HUES48 (cell line): Measurements from ENCODE around the gene TTC12.
A peak's percentile ranks its signal among the peaks of the same experiment; 100 is the strongest.

Experiments
- H3K27ac ChIP-seq: one replicate; pipeline ENCODE4 v1.7.0; 2013; ENCODE audit warnings: low read depth, low read length, inconsistent platforms
- H3K27me3 ChIP-seq: 2 replicates; pipeline ENCODE4 v1.6.1; 2013; ENCODE audit warnings: mild to moderate bottlenecking, low read length; ENCODE audit not compliant: control insufficient read depth, insufficient read depth
- H3K36me3 ChIP-seq: 2 replicates; pipeline ENCODE4 v1.6.1; 2013; ENCODE audit warnings: low read length; ENCODE audit not compliant: control insufficient read depth, insufficient read depth
- H3K4me1 ChIP-seq: 2 replicates; pipeline ENCODE4 v1.6.1; 2013; ENCODE audit warnings: mild to moderate bottlenecking, low read length; ENCODE audit not compliant: control insufficient read depth, insufficient read depth
- H3K4me3 ChIP-seq: 2 replicates; pipeline ENCODE4 v1.5.1; 2013; ENCODE audit warnings: mild to moderate bottlenecking, low read depth, low read length
- H3K9ac ChIP-seq: 2 replicates; pipeline ENCODE4 v1.6.1; 2013; ENCODE audit warnings: mild to moderate bottlenecking, low read depth, low read length, moderate library complexity
- H3K9me3 ChIP-seq: 2 replicates; pipeline ENCODE4 v1.6.1; 2013; ENCODE audit warnings: low read length; ENCODE audit not compliant: control insufficient read depth, insufficient read depth

Gene TTC12

DNA sequence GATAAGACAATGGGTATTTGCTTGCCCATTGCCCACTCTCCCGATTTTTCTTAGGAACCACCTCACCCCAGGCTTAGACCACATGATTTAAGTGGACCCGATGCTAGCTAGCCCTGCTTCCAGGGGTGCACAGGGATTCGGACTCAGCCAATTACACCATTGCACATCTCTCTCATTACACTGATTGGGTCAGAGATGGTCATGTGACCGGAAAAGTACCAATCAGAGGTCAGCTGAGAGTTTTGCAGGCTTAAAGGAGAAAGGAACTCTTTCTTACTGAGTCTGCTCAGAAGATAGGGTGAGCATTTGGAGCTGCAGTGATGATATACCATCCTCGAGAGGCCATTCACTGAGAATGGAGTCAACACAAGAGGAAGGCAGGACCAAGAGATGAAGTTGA, 61.0 kb downstream of the TTC12 start:
- Histone ChIP-seq H3K27me3 (no peaks in the 10 kb centered on the region), H3K36me3 (no peaks in the 10 kb centered on the region), H3K27ac (no peak overlapping the region)

DNA sequence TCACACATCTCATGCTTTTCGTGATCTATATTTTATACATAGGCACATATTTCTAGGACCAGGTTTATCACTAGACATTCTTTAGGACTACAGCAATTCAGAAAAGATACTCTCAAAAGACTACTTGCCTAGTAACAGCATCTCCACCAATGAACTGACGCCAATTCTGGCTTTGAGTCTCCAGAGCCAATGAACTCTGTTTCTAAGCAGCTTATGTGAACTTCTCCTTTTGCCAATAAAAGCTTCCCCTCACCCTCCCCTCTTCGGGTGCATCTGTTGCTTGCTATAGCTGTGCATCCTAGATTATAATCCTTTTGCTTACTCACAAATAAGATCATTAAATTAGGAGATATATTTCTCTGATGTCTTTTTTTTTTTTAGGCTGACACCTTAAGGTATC, 61.8 kb downstream of the TTC12 start:
- no peak overlapping the region for H3K27ac ChIP-seq
- H3K27me3 ChIP-seq, result no peaks in the 10 kb centered on the region
- peaks cover 10% of the 10 kb centered on the region for H3K4me1 ChIP-seq

More for the DNA sequence above, 61.0 kb downstream of the TTC12 start:
- Histone ChIP-seq H3K9ac (no peak overlapping the region), H3K9me3 (no peaks in the 10 kb centered on the region), H3K4me3 (no peak overlapping the region), H3K4me1 (peaks cover 10% of the 10 kb centered on the region)

DNA sequence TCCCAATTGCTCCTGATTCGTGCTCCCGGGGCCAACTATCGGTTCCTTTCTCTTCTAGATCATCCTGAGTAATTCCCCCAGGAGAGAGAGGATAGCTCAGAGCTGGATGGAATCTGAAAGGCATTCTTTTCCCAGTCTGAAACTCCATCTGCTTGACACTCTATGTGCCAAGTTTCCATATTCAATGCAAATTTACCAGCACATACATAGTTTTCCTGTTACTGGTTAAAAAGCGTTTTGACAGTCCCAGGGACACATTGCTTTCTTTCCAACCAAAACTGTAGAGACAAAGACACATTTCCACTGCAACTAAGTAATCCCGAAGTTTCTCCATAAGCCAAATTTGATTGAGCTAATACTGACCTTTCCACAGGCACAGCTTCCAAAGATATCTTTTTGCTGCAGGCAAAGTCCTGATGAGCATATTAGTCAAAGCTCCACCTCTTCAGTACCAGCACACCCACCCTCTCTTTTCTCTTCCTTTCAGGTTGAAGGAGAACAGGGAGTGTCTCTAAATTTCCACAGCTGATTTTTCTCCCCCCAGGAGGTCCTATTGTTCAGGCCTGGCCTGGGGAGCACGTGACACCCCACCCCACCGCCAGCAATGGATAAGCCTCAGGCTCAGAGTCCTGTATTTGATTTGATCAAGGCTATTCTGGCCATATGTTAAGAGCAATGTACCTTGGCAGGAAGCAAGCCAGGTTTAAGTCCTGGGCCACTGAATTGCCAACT, 63.5 kb downstream of the TTC12 start:
- H3K27me3 ChIP-seq, result no peaks in the 10 kb centered on the region
- H3K36me3 ChIP-seq, result no peaks in the 10 kb centered on the region
- H3K9me3 ChIP-seq, result no peaks in the 10 kb centered on the region
- no peak overlapping the region for H3K9ac ChIP-seq
- peaks cover 10% of the 10 kb centered on the region for H3K4me1 ChIP-seq
- H3K27ac ChIP-seq, result no peak overlapping the region
- no peak overlapping the region for H3K4me3 ChIP-seq

More for the DNA sequence above, 61.8 kb downstream of the TTC12 start:
- Histone ChIP-seq H3K9ac (no peak overlapping the region), H3K4me3 (no peak overlapping the region), H3K9me3 (no peaks in the 10 kb centered on the region), H3K36me3 (no peaks in the 10 kb centered on the region)

DNA sequence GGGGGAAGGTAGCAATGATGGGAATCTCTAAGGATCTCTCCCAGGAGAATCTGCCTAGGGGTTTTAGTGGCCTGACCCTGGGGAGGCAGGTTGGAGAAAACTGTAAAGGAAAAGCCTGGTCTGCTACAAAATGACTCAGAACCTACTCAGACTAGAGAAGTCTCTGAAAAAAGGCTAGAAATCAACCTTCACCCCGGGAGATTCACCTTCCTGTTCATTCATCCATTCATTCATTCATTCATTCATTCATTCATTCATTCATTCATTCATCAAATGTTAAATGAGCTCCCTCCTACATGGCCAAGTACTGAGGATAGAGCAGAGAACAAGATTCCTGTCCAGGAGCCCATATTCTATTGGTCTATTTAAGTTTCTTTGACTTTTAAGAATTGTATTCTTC, 64.3 kb downstream of the TTC12 start:
- Histone ChIP-seq H3K4me3 (no peak overlapping the region), H3K36me3 (no peaks in the 10 kb centered on the region), H3K27me3 (no peaks in the 10 kb centered on the region), H3K9ac (no peak overlapping the region), H3K9me3 (no peaks in the 10 kb centered on the region), H3K4me1 (peaks cover 10% of the 10 kb centered on the region), H3K27ac (no peak overlapping the region)

DNA sequence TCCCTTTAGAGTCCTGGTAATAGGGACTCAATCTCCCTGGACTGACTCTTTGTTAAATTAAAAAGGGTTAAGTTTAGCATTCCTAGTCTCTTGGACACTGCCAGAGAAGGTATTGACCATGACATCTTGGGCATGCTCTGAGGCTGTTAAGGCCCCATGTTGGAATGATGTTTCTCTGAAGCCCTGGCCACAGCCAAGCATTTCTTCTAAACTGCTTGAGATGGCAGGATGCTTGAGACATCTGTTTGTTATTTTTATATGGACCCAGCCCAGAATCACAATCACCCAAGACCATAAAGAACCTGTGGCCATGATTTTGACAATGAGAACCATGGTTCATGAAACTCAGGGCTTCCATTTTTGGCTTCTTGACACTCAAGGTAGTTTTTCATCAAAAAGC, 67.7 kb downstream of the TTC12 start:
- Histone ChIP-seq H3K4me3 (no peak overlapping the region), H3K9me3 (no peaks in the 10 kb centered on the region), H3K27me3 (0 out of 2 replicates have a peak, but pooled peaks cover 3% of the 10 kb centered on the region), H3K4me1 (peaks cover 13% of the 10 kb centered on the region), H3K36me3 (no peaks in the 10 kb centered on the region), H3K27ac (no peak overlapping the region), H3K9ac (no peak overlapping the region)

DNA sequence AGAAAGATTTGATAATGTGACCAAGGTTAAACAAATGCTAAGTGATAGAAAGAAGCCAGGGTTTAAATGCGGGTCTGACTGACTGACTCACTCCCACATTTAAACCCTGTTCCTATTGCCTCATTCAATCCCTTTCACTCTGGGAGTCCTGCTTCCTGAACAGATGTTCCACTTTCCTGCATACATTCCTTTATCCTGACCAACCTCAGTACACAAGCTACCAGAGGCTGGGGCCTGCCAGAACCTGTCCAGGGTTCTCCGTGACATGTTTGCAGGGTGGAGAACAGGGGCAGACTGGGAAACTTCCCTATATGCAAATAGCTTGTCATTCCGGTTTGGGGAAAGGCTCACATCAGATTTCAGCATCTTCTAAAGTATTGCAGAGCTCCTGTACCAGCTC, 70.2 kb downstream of the TTC12 start:
- Histone ChIP-seq H3K4me3 (no peak overlapping the region), H3K36me3 (no peaks in the 10 kb centered on the region), H3K27ac (no peak overlapping the region), H3K9me3 (no peaks in the 10 kb centered on the region), H3K4me1 (peaks cover 21% of the 10 kb centered on the region), H3K9ac (no peak overlapping the region), H3K27me3 (0 out of 2 replicates have a peak, but pooled peaks cover 3% of the 10 kb centered on the region)

DNA sequence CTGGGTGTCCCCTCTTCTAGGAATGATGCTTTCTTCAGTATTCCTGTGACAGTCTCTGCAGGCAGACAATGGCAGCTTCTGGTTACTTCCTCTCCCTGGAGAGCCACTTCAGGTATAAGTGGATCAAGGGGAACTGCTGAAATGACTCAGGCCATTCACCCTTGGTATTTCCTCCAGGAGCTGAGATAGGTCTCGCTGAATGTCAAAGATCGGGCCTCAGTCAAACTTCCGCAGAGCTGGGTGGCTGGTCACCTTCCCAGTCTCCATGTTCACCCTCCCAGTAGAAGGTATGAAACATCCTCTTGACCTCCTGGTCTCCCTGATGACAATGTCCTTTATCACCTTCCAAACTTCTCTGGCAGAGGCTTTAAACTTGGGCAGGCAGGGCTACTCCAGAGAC, 71.4 kb downstream of the TTC12 start:
- H3K27ac ChIP-seq, result no peak overlapping the region
- peaks cover 23% of the 10 kb centered on the region for H3K4me1 ChIP-seq
- H3K4me3 ChIP-seq, result no peak overlapping the region
- H3K27me3 ChIP-seq, result 0 out of 2 replicates have a peak, but pooled peaks cover 3% of the 10 kb centered on the region
- H3K9me3 ChIP-seq, result no peaks in the 10 kb centered on the region
- H3K9ac ChIP-seq, result no peak overlapping the region
- no peaks in the 10 kb centered on the region for H3K36me3 ChIP-seq

DNA sequence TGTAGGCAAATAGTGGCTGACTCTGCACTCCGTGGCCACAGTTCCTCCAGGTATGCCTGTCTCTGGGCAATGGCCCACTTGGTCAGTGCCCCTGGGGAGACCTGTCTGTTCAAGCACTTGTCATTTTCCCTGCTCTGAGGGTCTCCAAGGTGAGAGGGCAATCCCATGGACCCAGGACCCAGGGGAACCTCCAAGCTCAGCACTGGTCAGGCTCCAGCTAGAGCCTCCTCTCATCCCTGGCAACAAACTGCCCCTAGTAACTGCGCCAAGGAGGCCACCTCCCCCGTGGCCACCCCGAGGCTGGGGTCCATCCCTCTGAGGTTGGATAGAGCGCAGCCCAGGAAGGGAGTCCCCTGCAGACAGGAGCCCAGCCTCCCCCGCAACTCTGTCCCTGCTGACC, 72.5 kb downstream of the TTC12 start:
- Histone ChIP-seq H3K9me3 (no peaks in the 10 kb centered on the region), H3K27ac (no peak overlapping the region), H3K27me3 (0 out of 2 replicates have a peak, but pooled peaks cover 3% of the 10 kb centered on the region), H3K4me1 (peaks cover 23% of the 10 kb centered on the region), H3K36me3 (no peaks in the 10 kb centered on the region), H3K9ac (no peak overlapping the region), H3K4me3 (peak overlapping the region; percentile 55; the same call in 1 of the 2 replicates)

DNA sequence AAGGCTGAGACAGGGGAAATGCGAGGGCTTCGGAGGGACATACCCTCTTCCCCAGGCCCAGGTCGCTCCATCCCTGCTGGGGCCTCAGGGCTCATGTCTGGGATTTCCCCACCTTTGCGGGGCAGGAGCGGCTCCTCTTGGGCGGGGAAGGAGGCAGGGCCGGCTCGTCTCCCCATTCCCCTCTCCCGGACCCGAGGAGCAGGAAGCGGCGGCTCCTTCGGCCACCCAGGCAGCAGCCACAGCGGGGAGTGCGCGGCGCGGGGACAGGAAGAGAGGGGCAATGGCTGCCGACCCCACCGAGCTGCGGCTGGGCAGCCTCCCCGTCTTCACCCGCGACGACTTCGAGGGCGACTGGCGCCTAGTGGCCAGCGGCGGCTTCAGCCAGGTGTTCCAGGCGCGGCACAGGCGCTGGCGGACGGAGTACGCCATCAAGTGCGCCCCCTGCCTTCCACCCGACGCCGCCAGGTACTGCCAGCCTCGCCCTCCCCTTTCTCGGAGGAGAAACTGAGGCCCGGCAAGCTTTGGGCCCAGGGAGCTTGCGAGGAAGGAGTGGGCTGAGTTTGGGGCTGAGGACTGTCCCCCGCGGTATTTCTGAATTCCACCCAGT, 73.3 kb downstream of the TTC12 start, which contains the start of gene ANKK1:
TSS of gene ANKK1 (plus strand) at position 175 of the 607 bp plus-strand sequence. CDS start at position 281, 106 bp downstream.
- Histone ChIP-seq H3K4me1 (peaks cover 23% of the 10 kb centered on the region), H3K27me3 (0 out of 2 replicates have a peak, but pooled peaks cover 3% of the 10 kb centered on the region), H3K9me3 (no peaks in the 10 kb centered on the region), H3K36me3 (no peaks in the 10 kb centered on the region), H3K27ac (peak within 1 kb of the TSS; percentile 38), H3K9ac (peak within 1 kb of the TSS; percentile 43), H3K4me3 (peak within 1 kb of the TSS; percentile 55)

DNA sequence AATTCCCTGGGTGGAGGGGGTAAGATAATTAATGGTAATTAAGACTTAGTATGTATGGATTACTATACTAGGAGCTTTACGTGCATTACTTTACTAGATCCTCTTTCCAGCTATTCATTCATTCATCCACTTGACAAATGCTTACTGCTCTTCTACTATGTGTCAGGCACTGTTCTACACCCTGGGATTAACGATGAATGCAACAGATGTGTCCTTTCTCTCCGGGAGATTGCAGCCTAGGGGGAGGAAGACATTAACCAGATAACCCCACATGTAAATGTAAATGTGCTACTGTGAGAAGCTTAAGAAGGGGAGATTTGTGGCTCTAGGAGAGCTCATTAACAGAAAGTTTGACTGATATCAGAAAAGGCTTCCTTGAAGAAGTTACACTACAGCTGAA, 74.9 kb downstream of the TTC12 start:
- H3K27me3 ChIP-seq, result 0 out of 2 replicates have a peak, but pooled peaks cover 3% of the 10 kb centered on the region
- no peak overlapping the region for H3K4me3 ChIP-seq
- H3K9ac ChIP-seq, result no peak overlapping the region
- no peak overlapping the region for H3K27ac ChIP-seq
- peaks cover 23% of the 10 kb centered on the region for H3K4me1 ChIP-seq
- no peaks in the 10 kb centered on the region for H3K36me3 ChIP-seq
- H3K9me3 ChIP-seq, result no peaks in the 10 kb centered on the region

DNA sequence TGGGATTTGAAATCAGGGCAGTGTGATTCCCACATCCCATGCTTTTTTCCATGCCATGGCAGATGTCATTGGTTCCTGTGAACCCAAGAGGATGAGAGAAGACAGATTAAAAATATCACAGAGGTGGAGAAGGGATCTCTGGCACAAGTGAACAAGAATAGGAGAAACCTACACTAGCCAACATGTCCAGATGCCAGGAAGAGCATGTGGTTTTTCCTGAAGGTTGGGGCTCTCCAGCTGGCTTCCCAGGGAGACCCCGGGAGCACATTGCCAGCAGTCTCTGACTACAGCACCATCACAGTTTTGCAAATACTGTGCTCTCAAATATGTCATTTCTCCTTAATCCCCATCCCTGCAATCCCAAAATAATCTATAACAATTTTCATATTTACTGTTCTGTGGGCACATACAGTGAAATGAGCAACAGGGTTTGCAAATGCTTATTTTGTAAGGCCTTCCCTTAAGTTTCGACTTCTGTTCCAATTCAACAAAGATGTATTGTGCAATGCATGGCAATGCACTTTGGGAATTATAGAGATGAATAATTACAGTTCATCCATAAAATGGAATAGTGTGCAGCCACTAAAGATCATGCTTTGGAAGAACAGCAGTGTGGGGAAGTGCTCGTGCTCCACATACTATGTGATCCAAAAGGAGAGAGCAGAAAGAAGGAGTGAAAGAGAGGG, 78.0 kb downstream of the TTC12 start:
- no peak overlapping the region for H3K9ac ChIP-seq
- H3K27me3 ChIP-seq, result no peaks in the 10 kb centered on the region
- no peaks in the 10 kb centered on the region for H3K36me3 ChIP-seq
- H3K4me1 ChIP-seq, result peaks cover 16% of the 10 kb centered on the region
- no peak overlapping the region for H3K27ac ChIP-seq
- no peaks in the 10 kb centered on the region for H3K9me3 ChIP-seq
- no peak overlapping the region for H3K4me3 ChIP-seq
